CD4-positive, alpha-beta T cell treated with Interleukin-4 for 4 hours (primary cell): ENCODE data around the gene KCNIP4.
"Not testable (repeated sequence)": the region's sequence is repeated elsewhere in the genome, so short reads cannot be mapped to it uniquely, and the experiment has no call there.

Experiments
- DNase-seq: peaks from one replicate; pipeline ENCODE4 v3.0.0-alpha.2; 2020

KCNIP4 gene

DNA sequence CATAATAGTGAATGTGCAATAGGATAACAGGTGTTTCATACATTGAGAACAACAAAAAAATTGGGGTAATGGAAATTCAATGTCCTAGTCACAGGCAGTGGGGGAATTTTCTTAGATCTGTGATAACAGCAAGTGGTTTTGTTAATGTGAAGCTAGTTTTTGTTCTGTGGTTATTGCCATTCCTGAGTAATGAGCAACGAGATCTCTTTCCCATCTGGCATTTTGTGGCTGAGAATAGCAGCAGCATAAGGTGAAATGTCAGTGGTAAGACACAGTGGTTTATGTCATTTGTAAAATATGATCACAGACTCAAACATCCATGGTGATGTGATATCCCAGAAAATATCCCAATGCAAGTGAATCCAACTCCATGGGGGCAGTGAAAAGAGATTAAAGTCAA lies 497.5 kb downstream of the KCNIP4 start:
- no peak for DNase-seq

GRCh38 chr4:21450331-21450730 lies 498.2 kb downstream of the KCNIP4 start:
- no peak for DNase-seq

DNA sequence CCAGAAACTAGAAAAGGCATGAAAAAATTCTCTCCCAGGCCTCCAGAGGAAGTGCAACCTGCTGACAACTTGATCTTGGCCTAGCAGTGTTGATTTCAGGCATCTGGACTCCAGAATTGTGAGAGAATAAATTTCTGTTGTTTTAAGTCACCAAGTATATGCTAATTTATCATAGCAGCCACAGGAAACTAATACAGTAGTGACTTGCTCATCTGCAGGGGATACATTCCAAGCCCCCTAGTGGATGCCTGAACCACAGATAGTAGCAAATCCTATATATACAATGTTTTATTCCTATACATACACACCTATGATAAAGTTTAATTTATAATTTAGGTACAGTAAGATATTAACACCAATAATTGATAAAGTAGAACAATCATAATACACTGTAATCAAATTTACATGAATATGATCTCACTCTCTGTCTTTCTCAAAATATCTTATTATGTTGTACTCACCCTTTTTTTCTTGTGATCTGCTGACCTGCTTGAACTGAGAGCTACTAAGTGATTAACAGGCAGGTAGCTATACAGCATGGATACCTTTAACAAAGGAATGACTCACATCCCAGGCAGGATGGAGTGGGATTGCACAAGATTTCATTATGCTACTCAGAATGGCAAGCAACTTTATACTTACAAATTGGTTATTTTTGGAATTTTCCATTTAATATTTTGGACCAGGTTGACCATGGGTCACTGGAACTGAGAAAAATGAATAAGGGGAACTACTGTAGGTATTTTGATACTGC lies 501.1 kb downstream of the KCNIP4 start:
- DNase-seq: no peak

DNA sequence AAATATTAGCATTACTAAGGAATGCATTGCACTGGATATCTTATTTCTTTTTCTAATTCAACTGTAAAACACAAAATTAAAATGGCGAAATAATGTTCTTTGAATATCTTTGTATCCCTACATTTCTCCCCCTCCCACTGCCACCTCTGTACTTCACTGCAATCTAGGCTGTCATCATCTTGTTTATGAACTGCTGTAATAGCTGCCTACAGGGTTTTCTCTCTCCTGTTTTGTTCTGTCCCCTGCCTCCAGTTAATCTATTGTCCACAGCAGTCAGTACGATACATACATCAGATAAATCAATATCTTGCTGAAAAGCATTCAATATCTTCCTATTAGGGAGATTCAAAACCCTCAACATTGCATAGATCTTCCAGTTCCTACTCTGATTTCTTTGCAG lies 528.4 kb downstream of the KCNIP4 start:
- DNase-seq: no peak

DNA sequence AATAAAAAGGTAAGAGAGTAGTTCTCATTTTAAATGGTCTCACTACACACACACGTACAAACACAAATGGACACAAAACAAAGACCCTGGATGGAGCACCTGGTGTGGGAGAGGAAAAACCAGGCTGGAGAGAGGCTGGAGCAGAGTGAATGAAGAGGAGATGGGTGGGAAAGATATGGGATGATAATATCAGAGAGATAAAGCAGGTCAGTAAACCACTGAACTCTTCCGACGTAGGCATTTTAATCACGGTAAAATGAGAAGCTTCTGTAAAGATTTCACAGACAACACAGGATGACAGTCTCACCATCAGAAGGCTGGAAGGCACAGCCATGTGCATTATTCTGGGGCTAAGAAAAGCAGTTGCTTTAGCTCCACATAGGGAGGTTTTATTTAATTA lies 532.8 kb downstream of the KCNIP4 start:
- DNase-seq: no peak

DNA sequence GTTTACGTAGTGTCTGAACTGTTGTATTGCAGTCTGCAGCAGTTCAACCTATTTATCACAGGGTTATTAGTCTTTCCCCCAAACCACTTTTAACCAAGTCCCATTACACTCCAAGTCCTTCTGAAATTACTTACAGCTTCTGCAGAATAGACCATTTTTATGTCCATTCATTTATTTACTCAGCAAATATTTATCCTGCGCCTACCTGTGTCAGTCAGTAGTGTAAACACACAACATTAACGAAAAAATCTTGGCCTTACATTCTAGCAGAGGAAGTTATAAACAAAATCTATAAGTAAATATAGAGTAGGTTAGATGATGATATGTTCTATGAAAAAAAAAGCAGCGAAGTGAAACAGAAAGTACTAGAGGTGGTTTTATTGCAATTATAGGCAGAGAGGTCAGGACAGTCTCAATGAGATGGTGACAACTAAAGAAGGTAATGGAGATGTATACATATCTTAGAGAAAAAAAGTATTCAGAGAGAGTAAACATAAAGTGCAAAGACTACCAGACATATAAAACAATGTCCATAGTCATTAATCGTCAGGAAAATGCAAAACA lies 534.7 kb downstream of the KCNIP4 start:
- DNase-seq: no peak

DNA sequence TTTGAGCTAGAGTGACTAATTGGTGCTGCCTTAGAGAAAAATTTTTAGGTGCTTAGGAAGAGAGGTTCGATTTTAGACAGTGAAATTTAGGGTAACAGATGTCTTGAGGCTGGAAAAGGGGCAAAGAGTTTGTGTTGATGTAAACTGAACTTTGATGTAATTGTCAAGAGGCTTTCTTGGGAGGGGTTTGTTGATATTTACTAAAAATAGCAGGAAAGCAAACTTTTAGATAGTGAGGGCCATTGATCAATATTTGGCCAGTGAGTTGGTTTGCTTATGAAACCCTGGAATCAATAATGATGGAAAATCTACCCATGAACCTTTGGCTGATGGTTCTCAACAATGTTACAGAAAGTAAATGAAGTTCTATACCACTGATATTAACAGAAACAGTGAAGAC lies 537.5 kb downstream of the KCNIP4 start:
- DNase-seq: no peak

- no peak for DNase-seq
Observed at GRCh38 chr4:21410372-21410771, 538.2 kb downstream of the KCNIP4 start.

DNA sequence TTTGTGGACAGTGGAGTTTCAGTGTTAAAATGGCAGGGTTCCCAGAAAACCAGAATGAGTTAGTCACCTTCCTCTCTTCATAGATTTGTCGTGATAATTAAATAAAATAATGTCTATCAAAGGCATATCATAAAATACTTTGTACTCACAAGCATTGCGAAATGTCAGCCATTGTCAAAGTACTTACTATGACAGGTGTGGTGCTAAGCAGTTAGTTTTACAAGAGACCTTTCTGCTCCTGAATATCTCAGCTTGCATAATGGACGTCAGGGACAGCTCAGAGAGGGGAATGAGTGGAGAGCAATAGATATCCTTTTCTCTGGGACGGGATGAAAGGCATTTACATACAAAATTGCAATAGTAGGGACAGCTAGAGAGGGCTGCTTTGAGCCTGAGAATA lies 560.9 kb downstream of the KCNIP4 start:
- no peak for DNase-seq

DNA sequence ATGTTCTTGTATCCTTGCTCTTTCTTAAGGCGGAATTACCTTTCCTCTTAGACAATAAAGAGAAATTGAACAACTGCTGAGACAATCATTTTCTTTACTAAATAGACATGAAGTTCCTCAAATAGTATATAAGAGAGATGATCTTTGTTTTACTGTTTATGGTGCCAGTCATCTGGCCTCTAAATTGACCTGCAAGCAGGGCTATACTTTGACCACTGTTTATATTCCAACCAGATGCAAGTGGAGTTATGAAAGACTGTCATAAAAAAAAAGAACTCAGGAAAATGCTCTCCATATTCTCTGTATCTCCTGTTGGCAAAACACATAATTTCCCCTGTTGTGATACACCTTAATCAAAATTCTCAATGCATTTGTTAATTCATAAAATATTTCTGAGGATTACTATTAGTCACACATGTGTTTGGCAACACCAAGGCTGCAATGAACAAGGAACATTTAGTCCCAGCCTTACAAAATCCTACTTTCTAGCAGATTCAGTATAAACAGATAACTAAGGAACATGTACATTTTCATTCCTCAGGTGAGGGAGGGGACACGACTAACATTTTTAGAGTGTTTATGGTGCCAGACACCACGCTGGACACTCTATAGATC lies 562.3 kb downstream of the KCNIP4 start:
- no peak for DNase-seq

DNA sequence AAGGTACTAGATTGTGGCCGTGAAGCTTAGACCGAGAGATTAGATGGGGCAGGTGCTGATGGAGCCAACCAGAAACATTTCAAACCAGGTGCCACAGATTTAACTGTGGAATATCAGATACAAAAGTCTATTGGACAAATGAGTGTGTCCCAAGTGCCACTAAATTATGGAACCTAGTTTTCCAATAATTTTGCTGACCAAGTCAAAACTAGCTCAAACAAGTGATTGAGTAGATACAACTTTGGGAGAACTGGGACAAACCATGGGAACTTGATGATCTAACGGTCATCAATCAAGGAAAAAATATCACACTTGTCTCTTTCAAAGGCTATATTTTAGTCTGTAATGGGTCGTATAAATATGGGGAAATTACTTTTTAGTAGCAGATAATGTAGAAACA lies 562.9 kb downstream of the KCNIP4 start:
- no peak for DNase-seq

DNA sequence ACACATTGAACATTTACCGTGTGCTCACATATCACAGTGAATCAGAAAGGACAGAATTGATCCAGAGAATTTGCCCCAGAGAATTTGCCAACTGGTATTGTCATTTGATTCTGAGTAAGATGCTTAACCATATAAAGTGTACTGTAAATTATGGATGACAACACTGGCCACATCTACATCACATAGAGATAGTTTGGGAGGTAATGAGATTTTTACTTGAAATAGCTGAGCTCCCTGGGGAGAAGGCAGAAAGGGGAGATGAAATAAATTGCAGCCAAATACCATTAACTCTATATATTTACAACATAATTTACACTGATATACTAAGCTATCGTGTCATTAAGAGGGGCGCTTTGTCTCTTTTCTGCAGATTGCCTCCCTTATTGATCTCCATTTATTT lies 564.0 kb downstream of the KCNIP4 start:
- DNase-seq: no peak

DNA sequence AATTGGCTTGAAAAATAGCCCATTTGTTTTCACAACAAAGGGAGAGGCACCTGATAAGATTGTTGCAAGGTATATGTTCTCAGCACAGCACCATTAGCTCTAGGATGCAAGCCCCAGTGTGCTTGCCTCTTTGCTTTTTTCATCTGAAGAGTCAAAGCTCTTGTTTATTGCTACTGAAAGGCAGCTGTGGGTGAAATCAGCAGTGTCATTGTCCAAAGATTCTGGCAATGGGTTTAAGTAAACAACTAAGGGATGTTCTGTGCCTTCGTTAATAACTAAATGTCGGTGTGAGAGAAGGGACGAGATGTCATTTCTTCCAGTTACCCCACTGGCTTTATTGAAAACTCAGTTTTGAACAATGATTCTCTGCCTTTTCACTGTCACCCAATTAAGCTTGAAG lies 567.7 kb downstream of the KCNIP4 start:
- DNase-seq: no peak

- DNase-seq: no peak
Observed at GRCh38 chr4:21377046-21377445, 571.5 kb downstream of the KCNIP4 start.

DNA sequence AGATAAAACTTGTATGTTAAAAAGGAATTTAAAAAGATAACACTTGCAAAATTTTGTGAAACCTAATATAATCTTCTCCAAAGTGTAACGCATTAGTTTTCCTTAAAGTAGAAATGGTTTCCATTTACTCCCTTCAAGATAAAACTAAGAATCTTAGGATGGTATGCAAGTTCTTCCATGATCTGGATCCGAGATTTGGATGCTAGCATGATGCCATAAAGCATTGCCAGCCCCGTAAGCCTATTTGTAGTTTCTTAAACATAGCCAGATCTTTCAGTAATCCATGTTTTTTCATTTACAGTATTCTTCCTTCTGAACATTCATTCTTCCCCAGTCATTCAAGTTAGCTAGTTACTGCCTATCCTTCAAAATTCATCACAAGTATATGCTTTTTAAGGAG lies 572.4 kb downstream of the KCNIP4 start:
- DNase-seq: no peak

- DNase-seq: no peak
Observed at GRCh38 chr4:21374641-21375368, 573.8 kb downstream of the KCNIP4 start.

- no peak for DNase-seq
Observed at GRCh38 chr4:21367567-21367966, 581.0 kb downstream of the KCNIP4 start.

DNA sequence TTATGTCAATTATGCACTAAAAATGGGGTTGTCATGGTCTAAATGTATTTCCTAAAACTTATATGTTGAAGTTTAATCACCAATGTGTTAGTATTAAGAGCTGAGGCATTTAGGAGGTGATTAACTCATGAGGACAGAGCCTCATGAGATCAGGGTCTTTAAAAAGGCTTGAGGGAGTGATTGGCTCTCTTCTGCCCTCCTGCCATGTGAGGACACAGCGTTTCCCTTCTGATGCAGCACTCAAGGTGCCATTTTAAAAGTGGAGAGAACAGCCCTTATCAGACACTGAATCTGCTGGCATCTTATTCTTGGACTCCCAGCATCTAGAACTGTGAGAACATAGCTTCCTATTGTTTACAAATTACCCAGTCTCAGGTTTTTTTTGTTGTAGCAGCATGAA lies 581.7 kb downstream of the KCNIP4 start:
- no peak for DNase-seq

GRCh38 chr4:21366312-21366711 lies 582.3 kb downstream of the KCNIP4 start:
- no peak for DNase-seq

DNA sequence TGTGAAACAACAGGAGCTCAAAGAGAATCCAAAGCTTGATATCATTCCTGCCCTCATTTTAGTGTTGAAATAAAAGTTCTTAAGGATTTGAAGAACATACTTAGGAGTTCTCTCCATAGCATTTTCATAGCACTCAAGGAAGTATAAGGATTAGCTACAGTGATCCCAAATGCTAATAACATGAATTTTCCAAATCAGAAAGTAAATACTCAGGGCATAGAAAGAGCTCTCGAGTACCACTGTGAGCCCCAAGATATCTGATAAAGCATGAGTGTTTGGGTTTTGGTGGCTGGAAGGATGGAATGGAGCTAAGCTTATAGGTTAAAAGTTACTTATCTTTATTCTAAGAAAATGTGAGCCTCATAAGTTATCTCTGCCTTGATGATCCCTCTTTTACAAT lies 584.9 kb downstream of the KCNIP4 start:
- DNase-seq: no peak

DNA sequence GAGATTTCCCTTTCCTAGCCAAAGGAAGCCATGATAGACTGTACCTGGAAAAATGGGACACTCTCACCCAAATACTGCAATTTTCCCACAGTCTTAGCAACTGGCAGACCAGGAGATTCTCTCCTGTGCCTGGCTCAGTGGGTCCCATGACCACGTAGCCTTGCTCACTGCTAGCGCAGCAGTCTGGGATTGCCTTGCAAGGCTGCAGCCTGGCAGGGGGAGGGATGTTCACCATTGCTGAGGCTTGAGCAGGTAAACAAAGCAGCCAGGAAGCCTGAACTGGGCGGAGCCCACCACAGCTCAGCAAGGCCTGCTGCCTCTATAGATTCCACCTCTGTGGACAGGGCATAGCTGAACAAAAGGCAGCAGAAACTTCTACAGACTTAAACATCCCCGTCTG lies 596.2 kb downstream of the KCNIP4 start:
- DNase-seq: not testable (repeated sequence)

DNA sequence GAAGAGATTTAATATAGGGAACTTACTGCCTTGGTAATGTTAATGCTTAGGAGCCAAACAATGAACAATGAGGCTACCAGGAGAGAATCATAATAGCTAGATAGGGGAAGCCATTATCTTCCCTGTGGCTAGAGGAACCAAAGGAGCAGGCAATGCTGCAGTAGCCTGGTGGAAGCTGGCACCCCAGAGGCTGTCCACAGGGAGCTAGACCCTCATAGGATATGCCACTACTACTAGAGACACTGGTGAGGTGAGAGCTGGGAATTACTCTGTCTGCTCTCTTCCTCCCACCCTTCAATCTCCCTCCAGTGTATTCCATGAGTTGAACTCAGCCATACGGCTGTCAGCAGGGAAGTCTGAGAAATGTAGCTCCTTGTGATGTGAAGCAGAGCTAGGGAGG lies 601.4 kb downstream of the KCNIP4 start:
- no peak for DNase-seq

DNA sequence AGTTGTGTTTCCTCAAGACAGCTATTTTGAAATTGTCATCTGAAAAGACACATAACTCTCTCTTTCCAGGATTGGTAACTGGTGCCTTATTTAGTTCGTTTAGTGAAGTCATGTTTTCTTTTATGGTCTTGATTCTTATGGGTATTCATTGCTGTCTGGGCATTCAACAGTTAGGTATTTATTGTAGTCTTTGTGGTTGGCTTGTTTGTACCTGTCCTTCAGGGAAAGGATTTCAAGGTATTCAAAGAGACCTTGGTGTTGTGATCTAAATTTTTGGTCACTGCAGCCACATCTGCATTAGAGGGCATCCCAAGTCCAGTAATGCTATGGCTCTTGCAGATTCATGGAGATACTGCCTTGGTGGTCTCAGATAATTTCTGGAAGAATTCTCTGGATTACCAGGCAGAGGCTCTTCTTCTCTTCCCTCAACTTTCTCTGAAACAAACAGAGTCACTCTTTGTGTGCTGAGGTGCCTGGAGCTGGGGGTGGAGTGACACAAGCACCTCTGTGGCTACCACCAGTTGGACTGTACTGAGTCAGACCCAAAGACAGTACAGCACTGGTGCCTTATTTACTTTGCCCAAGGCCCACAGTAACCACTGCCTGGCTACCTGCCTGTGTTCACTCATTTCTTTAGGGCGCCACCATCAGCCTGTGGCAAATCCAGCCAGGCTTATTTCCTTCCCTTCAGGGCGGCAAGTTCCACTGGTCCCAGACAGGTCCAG lies 620.4 kb downstream of the KCNIP4 start:
- DNase-seq: no peak
